Effector CD4-positive, alpha-beta T cell (primary cell): ENCODE results near the gene TBX18.

Experiments used
- DNase-seq: peaks from one replicate; pipeline ENCODE4 v3.0.0-alpha.2; 2020

TBX18 gene

DNA sequence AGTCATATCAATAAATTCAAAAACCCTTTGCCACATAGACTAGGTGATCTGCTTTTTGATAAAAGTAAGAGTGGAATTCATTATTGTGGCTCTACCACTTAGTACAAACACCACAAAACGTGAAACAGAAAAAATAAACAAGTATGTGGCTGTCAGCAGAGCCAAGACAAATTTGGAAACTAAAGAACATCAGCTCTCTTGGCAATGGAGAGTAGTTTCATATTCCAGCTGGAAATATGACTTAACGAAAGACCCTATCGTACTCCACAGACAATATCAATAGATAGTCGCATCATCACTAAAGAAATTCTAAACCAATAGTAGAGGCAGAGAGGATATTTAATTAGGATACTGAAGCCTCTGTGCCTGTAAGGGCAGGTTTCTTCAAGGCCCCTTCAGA is 20.8 kb downstream of the TBX18 start:
- no peak for DNase-seq

DNA sequence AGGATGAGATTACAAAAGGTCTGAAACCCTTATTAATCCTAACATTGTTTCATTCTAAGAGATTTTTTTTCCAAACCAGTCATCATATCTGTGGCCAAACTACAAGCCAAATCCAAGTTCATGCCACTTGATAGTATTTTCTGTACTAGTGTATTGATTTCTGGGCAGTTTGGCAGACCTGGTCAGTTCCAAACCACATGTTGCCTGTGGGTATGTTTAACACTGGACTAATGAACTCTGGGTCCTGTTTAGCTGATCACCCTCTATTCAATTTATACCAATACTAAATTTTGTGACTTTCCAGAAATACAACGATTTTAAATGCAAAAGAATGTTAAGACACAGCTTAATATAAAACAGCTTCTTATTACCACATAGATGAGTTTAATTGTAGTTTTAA is 24.0 kb downstream of the TBX18 start:
- DNase-seq: no peak

DNA sequence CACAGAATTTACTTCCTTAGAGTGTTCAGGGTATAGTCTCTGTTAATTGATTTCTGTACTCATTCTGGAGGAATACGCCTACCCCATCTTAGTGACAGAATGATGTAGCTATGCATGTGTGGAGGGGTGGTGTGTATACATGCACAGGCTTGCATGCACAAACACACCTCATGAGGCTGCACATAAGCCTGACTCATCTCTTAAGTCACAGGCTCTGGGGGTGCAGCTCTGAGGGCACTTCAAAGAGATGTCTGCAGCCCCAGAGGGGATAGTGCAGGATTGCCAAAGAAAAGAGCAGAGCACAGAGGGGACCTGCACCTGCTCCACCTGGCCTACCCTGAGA is 24.6 kb downstream of the TBX18 start:
- no peak for DNase-seq

DNA sequence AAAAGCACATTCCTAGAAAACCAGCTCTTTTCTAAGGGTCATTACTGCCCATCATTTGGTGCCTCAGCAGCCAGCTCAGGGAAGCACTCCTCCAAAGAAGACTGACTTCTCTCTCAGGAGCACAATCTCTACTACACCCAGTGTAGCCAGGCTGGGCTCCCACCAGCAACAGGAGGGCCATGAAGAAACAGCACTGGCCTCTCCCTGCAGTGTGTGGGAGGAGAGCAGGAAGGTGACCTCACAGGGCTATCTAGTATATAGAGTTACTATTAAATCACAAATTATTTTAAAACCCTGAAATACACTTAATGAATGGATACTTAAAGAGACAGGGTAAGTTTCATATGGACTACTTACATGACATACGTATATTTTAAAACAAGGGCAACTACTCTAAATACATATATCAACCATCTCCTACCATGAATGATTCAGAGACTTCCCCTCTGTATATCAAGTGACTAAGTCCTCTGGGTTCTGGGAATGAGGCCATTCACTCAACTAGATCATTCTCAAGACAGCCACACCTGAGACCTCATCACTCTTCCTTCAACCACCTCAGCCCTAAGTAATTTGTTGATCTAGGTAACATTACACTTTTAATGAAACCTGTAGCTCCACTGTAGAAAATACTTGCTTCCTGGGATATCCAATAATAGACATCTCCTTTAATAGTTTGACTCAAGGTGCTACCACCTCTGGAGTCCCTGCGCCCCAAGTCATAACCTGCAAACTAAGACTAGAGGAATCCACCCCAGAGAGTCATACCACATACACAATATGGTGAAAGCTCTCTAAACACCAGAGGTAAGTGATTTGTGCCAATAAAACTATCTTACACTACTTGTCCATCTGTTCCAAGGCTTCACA is 25.2 kb downstream of the TBX18 start:
- DNase-seq: no peak

DNA sequence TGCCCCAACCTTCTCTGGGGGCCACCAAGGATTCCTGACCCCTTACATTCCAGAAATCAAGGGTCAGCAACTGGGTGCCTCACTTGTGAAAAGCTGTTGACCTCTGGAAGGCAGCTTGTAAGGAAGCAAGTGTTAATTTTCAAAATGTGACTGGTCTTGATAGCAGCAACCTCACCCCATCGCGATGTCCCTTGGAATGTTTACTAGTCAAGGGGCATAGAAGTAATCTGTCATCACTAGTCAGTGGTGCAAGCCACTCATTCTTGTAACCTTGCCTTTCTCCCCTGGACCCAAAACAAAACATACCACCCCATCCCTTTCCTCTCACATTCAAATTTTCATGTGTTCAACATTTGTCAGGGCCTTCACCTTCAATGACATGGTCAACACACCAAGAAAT is 30.5 kb downstream of the TBX18 start:
- no peak for DNase-seq

DNA sequence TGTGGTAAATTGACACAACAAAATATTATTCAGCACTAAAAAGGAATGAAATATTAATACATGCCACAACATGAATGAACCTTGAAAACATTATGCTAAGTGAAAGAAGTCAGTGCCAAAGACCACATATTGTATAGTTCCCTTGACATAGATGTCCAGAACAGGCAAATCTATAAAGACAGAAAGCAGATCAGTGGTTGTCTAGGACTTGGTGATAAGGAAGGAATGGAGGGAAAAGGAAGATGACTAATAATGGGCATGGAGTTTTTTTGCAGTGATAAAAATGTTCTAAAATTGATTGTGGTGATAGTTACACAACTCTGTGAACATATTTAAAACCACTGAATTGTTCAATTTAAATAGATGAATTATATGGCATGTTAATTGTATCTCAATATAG is 32.5 kb downstream of the TBX18 start:
- DNase-seq: no peak

DNA sequence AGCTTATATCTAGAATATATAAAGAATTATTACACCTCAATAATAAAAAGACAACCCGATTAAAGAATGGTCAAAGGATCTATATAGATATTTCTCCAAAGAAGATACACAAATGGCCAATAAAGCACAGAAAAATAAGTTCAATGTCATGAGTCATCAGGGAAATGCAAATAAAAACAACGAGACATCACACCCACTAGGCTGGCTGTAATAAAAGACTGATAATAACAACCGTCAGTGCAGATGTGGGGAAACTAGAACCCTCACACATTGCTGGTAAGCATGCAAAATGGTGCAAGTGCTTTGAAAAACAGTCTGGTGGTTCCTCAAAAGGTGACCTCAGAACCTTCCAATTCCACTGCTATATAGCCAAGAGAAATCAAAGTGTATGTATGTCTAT is 33.0 kb downstream of the TBX18 start:
- DNase-seq: no peak

DNA sequence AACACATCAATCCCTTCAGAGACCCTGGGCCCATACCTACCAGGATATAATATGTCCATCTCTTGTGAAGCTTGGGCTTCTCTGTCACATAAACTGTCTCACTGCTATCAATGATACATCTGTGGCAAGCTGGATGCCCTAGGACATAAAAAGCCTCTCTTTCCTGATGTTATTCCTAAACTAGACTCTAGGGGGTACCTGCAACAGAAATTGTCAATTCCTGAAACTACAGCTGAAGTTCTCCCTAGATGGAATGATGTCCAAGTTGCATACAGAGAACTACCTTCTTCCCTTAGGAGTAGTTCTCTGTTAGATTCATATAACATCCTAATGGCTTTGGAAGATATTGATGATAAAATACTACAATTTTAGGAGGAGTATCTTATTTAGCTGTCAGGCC is 35.8 kb downstream of the TBX18 start:
- no peak for DNase-seq

DNA sequence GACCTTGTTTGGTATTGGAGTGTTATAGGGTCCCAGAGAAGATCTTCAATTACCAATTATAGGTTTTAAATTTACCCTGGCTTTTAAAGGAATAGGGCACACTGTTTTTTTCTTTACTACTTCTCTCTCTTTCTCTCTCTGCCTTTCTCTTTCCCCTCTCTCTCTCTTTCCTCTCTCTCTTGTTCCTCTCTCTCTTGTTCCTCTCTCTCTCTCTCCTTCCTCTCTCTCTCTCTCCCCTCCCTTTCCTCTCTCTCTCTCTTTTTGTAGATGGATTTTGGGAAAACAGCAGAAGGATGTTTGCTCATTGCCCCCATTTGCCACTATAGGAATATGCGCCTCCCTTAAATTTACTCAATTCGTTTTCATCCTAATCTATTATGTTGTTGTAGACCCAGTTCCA is 45.2 kb downstream of the TBX18 start:
- DNase-seq: no peak

DNA sequence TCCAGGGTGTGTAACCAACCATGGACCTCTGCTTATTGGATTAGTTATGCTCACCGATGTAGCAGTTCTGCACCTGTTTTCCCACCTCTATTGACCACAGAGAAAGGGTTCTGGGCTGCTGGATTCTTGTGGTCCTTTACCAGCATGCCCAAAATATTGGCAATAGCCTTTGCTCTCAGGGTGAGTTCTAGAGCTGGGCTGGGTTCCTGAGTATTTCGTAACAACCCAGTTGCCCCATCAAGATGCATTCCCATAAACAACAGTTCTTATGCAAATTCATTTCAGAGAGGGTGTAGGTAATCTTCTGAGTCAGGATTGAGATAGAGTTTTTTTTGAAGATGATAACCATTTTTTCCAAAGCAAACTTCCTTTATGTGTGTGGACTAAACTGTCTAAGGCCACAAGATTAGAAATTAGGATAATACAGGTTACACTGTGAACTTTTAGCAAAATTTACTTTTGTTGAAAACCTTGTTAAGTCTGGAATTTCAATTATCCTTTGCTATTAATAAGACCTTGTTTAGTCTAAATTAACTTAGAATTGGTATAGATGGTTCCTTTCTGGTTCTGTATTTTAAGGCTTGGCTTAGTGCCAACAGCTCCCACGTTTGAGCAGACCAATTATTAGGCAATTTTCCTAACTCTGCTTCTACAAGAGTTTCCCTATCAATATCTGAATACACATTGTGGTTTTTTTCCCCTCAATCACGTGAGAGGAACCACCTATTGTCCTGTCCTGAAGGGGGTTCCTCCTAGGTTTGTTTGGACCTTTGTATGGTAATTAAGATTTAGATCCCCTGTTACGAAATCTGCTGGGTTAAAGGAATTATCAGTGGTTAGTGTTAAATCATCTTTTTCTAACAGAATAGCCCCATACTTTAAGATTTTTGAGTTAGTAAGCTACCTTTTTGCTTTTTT is 46.1 kb downstream of the TBX18 start:
- no peak for DNase-seq

DNA sequence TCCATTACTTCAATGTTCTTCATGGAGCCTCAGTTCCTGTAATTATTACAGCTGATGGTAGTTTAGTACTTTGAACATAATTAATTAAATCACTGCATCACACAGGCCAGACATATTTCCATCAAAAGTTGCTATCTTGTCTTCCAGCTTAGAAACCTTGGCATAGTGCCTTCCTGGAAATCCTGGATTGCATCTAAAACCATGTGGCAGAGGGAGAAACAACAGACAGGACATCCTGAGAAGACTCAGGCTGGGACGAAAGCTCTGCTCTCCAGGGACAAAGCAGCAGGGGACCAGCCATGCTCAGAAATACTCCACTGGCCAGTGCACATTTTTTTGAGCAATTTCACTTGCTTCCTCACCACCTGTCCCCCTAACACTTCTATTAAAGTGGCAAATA is 55.3 kb downstream of the TBX18 start:
- DNase-seq: no peak

DNA sequence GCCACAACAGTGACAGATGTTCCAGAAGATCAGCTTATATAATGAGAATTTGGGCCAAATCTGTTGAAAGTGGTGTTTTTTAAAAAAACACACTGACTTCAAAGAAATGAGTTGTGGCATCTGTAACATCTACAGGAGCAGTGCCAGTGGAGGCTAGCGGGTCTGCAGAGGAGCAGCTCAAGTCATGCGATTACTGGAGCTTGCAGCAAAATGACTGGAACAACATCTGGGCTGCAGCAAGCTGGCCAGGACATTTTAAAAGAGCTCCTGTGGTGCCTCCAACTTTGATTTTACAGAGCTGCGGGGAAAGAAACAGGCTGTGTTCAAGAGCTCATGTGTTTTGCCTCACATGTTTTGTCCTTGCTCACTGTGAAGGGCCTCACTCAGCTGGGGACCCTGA is 57.2 kb downstream of the TBX18 start:
- no peak for DNase-seq

DNA sequence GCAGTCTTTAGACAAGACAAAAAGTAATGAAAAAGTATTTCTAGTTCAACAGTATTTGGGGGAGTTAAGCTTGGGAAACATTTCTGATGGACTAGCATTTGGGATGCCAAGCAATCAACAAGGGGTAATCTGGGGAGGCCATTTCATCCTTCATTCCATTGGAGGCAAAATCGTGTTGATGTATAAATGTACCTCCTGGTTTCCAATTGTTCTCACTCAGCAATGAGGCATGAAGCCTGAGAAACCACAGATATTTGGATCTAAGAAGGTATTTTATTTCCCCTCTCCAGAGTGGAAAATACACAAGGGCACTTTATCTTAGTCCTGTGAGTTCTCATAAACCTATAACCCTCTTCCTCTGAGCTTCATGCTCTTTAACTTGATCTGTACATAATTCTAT is 68.2 kb downstream of the TBX18 start:
- no peak for DNase-seq

DNA sequence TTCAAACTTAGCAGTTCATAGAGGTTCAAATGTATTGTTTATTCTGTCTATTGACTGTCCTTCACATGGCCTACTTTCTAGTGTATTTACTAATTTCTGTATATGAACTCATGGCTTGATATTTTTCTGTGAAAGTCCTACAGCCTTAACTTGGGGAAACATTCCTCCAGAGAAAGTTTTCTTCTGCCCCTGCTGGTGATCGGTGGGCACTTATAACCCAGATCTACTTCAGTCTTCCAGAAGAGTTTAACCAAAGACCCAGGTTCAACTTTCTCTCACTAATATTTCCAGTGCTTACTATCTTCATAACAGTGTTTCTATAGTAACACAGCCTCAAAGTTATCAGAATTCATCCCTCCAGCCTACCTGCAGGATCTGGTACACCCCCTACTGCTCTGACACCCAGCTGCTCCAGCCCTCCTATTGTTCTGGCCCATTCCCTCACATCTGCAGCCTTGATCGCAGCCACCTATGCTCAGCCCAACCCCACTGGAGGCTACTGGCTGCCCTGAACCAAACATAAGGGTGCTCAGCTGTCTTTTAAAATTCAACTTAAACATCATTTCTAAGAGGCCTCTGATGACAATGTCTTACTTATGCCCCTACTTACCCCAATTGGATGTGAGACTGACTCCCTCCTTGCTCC is 72.3 kb downstream of the TBX18 start:
- no peak for DNase-seq

DNA sequence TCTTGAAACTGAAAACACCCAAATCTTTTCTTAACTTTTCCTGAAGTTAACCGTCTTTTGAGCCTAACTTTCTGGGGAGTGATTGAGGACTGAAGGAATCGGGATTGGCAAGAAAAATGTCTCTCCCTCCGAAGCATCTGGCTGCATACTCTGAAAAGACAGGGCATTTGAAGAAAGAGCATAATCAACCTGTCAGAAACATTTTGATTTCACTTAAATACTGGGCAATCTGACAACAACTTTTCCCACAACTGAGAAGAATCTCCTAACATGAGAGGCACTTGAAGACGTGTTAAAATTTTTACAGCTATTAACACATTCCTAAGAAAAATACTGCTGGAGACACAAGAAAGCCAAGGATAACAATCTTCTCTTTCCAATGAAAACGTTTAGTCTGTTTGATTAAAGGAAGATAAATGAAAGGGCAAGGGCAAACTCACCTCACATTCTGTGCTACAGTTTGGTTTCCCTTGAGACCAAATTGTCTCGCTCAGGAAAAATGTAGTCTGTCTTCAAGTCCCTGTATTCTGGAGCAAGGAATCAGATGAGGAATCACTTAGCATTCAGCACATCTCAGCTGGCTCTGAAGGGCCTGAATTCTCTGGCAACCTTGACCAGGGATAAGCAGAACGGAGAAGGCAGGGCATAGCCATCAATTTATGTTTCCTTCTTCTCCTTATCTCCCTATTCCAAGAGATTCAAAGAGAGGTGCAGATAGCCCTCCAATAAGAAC is 76.1 kb downstream of the TBX18 start:
- no peak for DNase-seq

DNA sequence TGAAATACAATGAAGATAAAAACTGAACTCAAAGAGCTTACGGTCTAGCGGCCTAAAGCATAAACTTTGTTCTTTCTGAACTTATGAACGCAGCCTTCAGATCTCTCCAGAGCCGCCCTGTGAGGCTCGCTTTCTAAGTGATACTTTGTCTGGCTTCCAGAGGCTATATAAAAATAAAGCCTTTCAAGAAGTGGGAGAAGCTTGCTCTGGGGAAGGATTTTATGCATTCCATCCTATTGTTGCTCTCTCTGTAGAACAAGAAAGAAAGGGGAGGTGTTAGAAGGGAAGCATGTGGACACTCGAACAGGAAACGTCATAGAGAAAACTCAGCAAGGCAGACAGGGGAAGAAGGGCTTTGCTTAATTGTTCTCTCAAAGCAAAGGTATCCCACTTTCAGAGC is 77.0 kb downstream of the TBX18 start:
- no peak for DNase-seq

DNA sequence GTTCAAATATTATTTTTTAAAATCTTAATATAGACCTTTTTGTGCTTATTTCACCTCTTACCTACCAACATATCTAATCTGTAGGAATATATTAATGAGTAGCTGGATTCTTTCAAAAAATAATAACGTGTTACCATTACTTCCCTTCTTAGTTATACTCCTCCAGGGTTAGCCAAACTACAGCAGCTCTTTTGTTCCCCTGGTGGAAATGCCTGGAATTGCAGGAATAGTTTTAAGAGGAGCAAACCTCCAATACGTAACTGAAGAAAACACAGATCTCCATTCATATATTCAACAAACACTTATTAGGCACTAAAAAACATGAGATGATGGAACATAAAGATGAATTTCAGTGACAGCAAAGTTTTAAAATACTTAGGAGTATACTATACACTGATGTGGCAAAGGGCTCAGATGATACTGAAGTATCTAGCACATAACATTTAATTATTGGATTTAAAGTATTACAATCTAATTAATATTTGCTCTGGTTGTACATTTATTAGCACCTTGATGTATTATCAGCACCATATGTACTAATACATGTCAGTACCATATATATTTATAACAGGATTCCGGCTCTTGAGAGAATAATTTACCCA is 78.3 kb downstream of the TBX18 start:
- DNase-seq: no peak

DNA sequence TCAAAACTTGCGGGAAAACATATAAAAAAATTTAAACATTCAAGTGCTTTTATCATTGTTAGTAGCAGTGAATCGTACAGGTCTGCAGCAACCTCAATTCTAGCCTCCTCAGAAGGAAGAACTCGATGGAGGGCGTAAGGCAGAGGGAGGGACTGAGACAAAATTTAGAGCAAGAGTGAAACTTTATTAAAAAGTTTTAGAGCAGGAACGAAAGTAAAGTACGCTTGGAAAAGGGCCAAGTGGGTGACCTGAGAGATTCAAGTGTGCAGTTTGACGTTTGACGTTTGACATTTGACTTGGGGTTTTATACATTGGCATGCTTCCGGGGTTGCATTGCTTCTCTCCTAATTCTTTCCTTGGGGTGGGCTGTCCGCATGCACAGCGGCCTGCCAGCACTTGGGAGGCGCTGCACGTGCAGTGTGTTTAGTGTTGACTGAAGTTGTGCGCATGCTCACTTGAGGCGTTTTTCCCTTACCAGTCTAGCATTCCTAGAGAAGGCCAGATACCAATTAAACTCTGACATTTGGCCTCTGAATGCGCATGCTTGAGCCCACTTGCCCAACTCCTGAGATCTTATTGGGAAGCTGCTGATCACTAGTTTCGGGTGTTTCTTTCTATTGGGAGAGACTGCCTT is 82.6 kb downstream of the TBX18 start:
- no peak for DNase-seq

DNA sequence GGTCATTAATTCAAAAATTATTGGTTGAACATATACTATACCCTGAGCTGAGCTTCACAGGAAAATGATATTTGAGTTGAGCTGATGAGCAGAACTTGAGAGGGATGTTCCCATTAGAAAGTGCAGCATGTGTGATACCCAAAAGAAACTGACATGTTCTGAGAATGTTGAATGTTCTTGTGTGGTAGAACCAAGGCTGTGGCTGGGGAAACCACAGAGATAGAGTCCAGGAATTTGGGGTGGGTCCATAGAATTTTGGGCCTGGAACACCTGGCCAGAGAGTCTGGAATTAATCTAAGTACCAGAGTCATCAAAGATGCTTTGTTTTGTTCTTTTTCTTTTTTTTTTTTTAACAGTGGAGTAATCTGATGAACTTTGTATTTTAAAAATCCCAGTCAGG is 88.7 kb downstream of the TBX18 start:
- no peak for DNase-seq

DNA sequence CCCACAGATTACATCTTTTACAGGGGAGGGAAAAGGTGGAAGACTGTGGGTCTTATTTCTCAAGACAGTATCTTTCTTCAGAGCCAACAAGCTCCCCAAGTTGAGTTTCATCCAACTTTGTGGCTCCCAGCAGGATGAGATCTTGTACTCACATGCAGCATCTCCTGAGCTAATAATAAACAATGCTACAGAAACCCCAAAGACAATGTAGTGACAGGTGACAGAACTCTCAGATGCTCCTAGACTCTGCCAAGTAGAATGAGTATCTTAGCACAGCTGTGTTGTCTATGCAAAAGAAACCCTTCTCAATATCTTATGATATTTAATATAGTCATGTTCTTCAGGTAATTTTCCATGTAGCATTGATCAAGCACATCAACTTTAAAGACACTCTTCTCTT is 90.0 kb downstream of the TBX18 start:
- no peak for DNase-seq

DNA sequence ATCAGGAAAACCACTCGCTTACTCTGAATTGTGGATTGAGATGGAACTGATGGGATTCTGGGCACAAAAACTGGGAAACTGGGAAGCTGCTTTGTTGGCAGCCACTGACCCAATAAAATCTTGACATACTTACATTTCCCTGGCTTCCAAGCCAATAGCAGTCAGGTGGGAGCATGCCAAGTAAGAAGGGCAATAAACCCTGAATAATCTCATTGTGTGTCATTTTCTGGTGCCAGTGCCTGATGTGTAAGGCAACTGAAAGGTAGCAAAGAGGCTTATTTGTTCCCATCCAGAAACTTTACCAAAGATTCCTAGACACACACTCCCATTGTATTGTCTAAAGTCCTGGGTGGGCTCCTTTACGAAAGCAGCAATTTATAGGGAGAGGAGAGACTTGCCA is 93.2 kb downstream of the TBX18 start:
- no peak for DNase-seq

DNA sequence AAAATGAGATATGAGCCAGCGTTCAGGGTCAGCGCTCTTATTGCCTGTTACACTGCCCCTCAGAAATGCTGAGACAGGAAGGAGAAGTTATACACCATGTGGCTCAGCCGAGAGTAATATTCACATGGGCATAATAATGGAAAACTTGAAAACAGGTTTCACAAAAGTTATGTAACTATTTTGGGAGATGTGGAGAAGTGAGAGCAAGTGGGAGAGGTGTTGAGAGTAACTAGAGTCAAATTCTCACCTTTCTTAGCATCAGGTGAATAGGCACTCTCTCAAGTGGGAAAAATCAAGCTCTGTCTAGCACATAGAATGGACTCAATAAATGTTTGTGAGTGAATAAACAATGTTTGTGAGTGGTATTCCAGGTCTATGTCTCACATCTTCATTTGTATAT is 94.5 kb downstream of the TBX18 start:
- DNase-seq: no peak
